ENCODE results near the gene SORD. TPM values are rescaled to one million over a fixed set of nuclear protein-coding genes. Genes with fewer than 3 reads are reported as not detected.
A peak's percentile ranks its signal among the peaks of the same experiment; 100 is the strongest.

SORD gene
- total RNA-seq, 4 donors from 2014 or later = 24.4 to 78.6 (median 48.7) TPM

DNA sequence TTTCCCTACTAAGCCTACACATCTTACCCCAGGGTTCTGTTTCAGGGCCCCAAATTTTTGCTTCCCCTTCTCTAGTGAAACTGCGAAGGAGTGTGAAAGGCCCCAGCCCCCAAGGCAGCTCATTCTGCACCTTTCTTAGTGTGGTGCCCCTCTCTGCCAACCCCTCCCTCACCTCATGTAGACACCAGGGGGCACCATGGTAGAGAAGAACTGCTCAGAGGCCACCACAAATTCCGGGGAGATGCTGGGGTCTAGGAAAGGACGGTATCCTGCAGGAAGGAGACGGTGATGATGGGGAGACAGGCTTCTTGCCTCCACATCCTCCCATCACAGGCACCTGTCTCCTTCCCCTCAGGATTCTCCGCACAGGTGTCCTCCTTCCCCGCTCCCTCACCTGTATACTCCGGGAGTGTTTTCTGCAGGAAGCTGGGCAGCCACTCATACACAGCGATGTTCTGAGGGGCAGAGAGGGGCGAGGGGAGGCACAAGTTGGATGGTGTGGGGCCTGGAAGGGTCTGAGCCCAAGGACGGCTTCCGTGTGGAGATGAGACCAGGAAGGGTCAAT is 87.3 kb downstream of the SORD start:
- H3K27ac ChIP-seq = no peak overlapping the region
- no peaks in the 10 kb centered on the region for H3K9me3 ChIP-seq
- H3K27me3 ChIP-seq = peaks cover 68% of the 10 kb centered on the region
- H3K36me3 ChIP-seq = no peaks in the 10 kb centered on the region
- no peak overlapping the region for H3K4me3 ChIP-seq
- TF ChIP-seq POLR2A (IDR thresholded peaks at IDR 0.05) (no peak), EP300 (IDR thresholded peaks at IDR 0.05) (no peak), POLR2AphosphoS5 (IDR thresholded peaks at IDR 0.05) (no peak)
- TF ChIP-seq, protein P1, sequence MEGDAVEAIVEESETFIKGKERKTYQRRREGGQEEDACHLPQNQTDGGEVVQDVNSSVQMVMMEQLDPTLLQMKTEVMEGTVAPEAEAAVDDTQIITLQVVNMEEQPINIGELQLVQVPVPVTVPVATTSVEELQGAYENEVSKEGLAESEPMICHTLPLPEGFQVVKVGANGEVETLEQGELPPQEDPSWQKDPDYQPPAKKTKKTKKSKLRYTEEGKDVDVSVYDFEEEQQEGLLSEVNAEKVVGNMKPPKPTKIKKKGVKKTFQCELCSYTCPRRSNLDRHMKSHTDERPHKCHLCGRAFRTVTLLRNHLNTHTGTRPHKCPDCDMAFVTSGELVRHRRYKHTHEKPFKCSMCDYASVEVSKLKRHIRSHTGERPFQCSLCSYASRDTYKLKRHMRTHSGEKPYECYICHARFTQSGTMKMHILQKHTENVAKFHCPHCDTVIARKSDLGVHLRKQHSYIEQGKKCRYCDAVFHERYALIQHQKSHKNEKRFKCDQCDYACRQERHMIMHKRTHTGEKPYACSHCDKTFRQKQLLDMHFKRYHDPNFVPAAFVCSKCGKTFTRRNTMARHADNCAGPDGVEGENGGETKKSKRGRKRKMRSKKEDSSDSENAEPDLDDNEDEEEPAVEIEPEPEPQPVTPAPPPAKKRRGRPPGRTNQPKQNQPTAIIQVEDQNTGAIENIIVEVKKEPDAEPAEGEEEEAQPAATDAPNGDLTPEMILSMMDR (IDR thresholded peaks at IDR 0.05) = no peak
- peaks cover 30% of the 10 kb centered on the region for H3K4me1 ChIP-seq
- 58% methylated on average over 11 of the region's 11 CpGs for WGBS
- DNase-seq (ENCODE audit: low spot score in 2 of 2) = no peak

DNA sequence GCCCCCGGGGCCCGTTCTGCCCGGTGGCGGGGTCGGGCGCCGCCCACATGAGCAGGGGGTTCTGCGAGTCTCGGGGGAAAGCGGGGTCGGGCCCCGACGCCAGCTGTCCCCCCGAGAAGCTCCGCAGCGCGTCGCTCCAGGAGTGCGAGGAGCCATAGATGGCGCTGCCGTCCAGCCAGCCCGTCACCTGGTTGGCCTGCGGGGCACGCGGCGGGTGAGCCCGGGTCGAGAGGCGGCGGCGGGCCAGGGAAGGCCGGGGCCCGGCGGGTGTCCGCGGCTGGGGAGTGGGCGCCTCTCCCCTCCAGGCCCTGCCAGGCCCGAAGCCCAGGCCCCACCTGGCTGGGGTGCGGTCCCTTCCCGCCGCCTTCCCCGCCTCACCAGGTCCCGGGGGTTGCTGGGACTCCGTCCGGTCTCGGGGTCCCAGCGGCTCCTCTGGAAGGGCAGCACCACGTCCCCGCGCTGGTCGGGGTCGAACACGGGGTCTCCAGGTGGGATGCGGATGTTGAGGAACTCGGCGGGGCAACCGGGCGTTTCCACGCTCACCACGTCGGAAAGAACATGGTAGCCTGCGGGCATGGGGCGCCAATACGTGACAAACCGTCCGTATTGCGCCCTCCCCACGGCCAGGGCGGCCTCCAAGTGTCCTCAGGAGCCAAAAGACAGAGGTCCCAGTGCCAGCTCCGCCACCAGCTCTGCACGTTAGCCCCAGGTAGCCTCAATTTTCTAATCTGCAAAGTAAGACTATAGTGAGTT is 88.6 kb downstream of the SORD start:
- Histone ChIP-seq H3K27me3 (peaks cover 81% of the 10 kb centered on the region), H3K27ac (no peak overlapping the region), H3K4me1 (peaks cover 37% of the 10 kb centered on the region), H3K4me3 (peak overlapping the region; percentile 14), H3K36me3 (no peaks in the 10 kb centered on the region), H3K9me3 (no peaks in the 10 kb centered on the region)
- 6% methylated on average over 26 of the region's 71 CpGs for WGBS
- DNase-seq (ENCODE audit: low spot score in 2 of 2) = no peak
- TF ChIP-seq POLR2A (IDR thresholded peaks at IDR 0.05) = no peak
- no peak for TF ChIP-seq POLR2AphosphoS5 (IDR thresholded peaks at IDR 0.05)
- TF ChIP-seq, protein P1 (IDR thresholded peaks at IDR 0.05) = no peak
- TF ChIP-seq EP300 (IDR thresholded peaks at IDR 0.05) = no peak

DNA sequence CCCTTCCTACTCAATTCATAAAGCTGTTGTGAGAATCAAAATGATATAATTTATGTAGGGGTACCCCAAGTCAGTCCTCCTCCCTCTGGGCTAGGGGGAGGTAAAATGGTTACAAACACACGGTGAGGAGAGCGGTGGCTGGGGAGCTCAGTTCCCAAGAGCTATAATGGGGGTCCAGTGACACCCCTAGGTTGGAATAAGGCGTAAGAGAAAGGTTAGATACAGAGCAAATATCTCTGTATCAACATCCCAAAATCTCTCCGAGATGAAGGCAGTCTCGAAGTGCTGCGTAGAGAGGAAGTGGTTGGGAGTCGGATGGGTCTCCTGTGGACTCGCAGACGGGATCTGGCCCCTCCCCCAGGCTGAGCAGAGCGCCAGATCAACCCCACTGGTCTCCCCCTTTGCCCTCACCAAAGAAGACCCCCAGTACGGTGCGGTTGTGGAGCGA is 89.2 kb downstream of the SORD start:
- WGBS = 5% methylated on average over 10 of the region's 13 CpGs
- no peak overlapping the region for H3K27ac ChIP-seq
- peaks cover 84% of the 10 kb centered on the region for H3K27me3 ChIP-seq
- H3K36me3 ChIP-seq = no peaks in the 10 kb centered on the region
- H3K4me1 ChIP-seq = peaks cover 43% of the 10 kb centered on the region
- TF ChIP-seq POLR2AphosphoS5 (IDR thresholded peaks at IDR 0.05) = no peak
- TF ChIP-seq EP300 (IDR thresholded peaks at IDR 0.05) = no peak
- TF ChIP-seq, protein P1 (IDR thresholded peaks at IDR 0.05) = no peak
- TF ChIP-seq POLR2A (IDR thresholded peaks at IDR 0.05) = no peak
- no peaks in the 10 kb centered on the region for H3K9me3 ChIP-seq
- H3K4me3 ChIP-seq = peak overlapping the region; percentile 30
- no peak for DNase-seq (ENCODE audit: low spot score in 2 of 2)

DNA sequence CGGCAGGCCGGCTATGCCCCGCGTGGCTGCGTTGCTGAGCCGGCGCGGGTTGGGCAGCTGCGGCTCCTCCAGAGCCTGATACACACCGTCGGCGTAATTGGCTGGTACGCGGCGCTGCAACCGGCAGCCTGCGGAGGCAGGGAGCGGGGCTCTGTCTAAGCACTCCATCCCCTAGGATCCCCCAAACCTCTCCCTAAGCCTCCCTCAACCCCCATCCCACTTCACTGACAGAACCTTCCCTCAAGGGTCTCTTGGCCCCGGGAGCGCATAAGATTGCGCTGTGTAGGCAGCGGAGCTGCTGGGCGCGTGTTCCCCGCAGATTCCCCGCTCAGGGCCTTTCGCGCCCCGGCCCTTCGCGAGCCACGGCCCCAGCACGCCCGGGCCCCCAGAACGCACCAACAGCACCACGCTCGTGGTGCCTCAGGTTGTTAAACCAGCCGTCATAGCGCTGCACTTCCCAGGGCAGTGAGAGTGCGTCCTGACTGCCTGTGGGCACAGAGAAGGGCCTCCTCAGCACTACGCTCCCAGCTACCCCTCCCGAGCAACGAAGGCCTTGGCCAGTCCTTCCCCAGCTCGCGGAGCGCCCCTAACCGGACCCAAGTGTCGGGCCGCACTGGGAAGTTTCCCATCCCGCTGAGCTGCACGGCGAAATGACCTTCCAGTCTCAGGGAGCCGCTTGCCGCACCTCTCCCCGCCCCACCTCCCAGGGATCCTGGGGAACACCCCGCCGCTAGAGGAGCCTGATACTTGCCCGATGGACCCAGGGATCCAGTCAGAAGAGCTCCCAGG is 89.8 kb downstream of the SORD start:
- H3K4me3 ChIP-seq = peak overlapping the region; percentile 30
- no peaks in the 10 kb centered on the region for H3K36me3 ChIP-seq
- peaks cover 90% of the 10 kb centered on the region for H3K27me3 ChIP-seq
- WGBS = 0% methylated on average over 25 of the region's 58 CpGs
- TF ChIP-seq EP300 (IDR thresholded peaks at IDR 0.05) = no peak
- TF ChIP-seq POLR2A (IDR thresholded peaks at IDR 0.05) = no peak
- no peak for TF ChIP-seq POLR2AphosphoS5 (IDR thresholded peaks at IDR 0.05)
- TF ChIP-seq, protein P1 (IDR thresholded peaks at IDR 0.05) = no peak
- peaks cover 49% of the 10 kb centered on the region for H3K4me1 ChIP-seq
- H3K9me3 ChIP-seq = no peaks in the 10 kb centered on the region
- DNase-seq (ENCODE audit: low spot score in 2 of 2) = no peak
- no peak overlapping the region for H3K27ac ChIP-seq

Measured in suprapubic skin (tissue), 4 donors.